Suprapubic skin (tissue), 4 donors: ENCODE results near the gene P2RY12. TPM values are rescaled to one million over a fixed set of nuclear protein-coding genes. Genes with fewer than 3 reads are reported as not detected.

Source experiments
- DNase-seq, 2 donors: peaks; one replicate each; pipeline ENCODE4 v3.0.0-alpha.2; 2019; ENCODE audit warnings: low spot score in 2 of 2
- H3K27ac ChIP-seq: fragments of 200-600 bp; sonication (generic); one replicate; pipeline ENCODE4 v1.5.1; 2019
- H3K27me3 ChIP-seq: fragments of 200-600 bp; sonication (generic); one replicate; pipeline ENCODE4 v1.5.1; 2019
- H3K36me3 ChIP-seq: fragments of 200-600 bp; sonication (generic); one replicate; pipeline ENCODE4 v1.5.1; 2019
- H3K4me1 ChIP-seq: fragments of 200-600 bp; sonication (generic); one replicate; pipeline ENCODE4 v1.5.1; 2019
- H3K4me3 ChIP-seq: fragments of 200-600 bp; sonication (generic); one replicate; pipeline ENCODE4 v1.5.1; 2019; ENCODE audit warnings: mild to moderate bottlenecking
- H3K9me3 ChIP-seq: fragments of 200-600 bp; sonication (generic); one replicate; pipeline ENCODE4 v1.5.1; 2019
- EP300 ChIP-seq: sonication (generic); formaldehyde crosslinking; IDR thresholded peaks from one replicate; pipeline ENCODE4 v1.6.1; 2017; ENCODE audit warnings: antibody characterized with exemption
- POLR2A ChIP-seq, 2 donors: fragments of 450-650 bp; IDR thresholded peaks; one replicate each; pipeline ENCODE4 v1.6.1; 2017; ENCODE audit warnings: antibody characterized with exemption in 2 of 2, mild to moderate bottlenecking in 2 of 2, moderate library complexity in 2 of 2
- POLR2AphosphoS5 ChIP-seq, 3 donors: sonication (generic); formaldehyde crosslinking; IDR thresholded peaks; one replicate each; pipeline ENCODE4 v1.6.1; 2017; ENCODE audit warnings: antibody characterized with exemption in 3 of 3
- whole genome bisulfite sequencing: methylation state at CpG from one replicate; pipeline ENCODE4 v1.1.5; 2018; 5-methylcytosine and 5-hydroxymethylcytosine counted together
- total RNA-seq, 4 donors: library from RNA; depleted of rRNA; stranded (reverse); fragments of >200 nt; gene quantifications; one replicate each; pipeline ENCODE4 v1.1.0, GENCODE V29; 2016
- TF ChIP-seq, protein P1 (sequence below), 2 donors: fragments of 200-600 bp in 1 of 2; fragments of 450-650 bp in 1 of 2; sonication (generic) in 1 of 2; IDR thresholded peaks; one replicate each; pipeline ENCODE4 v1.5.1; 2016 to 2019; ENCODE audit warnings: antibody characterized with exemption in 2 of 2, mild to moderate bottlenecking in 1 of 2, moderate library complexity in 1 of 2

Gene P2RY12
- total RNA-seq, 4 donors from 2014 or later, result 1.2 TPM; not detected in 3

DNA sequence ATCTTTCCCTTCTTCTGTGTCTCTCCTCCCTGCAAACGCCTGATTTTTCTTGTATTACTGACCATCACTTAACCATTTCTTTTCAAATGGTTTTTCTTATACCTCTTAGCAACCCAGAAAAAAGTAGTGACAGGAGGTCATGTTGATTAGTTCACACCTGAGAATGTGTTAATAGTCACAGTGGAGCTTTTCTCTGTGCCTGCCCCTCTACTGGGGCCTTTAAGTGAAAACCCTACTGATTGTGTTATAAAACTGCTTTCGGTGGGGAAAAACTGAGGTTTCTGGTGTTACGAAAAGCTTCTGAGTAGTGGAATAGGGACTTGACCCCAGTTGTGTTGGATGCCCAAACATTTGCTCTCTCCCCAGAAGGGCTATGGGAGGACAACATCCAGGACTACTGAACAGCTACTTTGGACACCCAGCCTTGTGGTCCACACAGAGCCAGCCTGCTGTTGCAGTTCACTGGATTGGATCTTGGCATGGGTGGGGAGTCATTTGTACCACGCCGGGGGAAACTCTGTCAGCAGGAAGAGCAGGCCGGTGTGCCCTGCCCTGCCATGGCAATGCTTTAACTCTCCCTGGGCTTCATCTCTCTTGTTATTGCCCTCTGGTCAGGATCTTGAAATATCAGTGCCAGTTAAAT, 78.3 kb downstream of the P2RY12 start:
- no peaks in the 10 kb centered on the region for H3K27me3 ChIP-seq
- H3K9me3 ChIP-seq, result no peaks in the 10 kb centered on the region
- peaks cover 49% of the 10 kb centered on the region for H3K4me1 ChIP-seq
- 73% methylated on average over 6 of the region's 6 CpGs for WGBS
- no peak overlapping the region for H3K4me3 ChIP-seq
- H3K27ac ChIP-seq, result peak overlapping the region; percentile 84
- no peak for TF ChIP-seq POLR2A (IDR thresholded peaks at IDR 0.05)
- TF ChIP-seq, protein P1, sequence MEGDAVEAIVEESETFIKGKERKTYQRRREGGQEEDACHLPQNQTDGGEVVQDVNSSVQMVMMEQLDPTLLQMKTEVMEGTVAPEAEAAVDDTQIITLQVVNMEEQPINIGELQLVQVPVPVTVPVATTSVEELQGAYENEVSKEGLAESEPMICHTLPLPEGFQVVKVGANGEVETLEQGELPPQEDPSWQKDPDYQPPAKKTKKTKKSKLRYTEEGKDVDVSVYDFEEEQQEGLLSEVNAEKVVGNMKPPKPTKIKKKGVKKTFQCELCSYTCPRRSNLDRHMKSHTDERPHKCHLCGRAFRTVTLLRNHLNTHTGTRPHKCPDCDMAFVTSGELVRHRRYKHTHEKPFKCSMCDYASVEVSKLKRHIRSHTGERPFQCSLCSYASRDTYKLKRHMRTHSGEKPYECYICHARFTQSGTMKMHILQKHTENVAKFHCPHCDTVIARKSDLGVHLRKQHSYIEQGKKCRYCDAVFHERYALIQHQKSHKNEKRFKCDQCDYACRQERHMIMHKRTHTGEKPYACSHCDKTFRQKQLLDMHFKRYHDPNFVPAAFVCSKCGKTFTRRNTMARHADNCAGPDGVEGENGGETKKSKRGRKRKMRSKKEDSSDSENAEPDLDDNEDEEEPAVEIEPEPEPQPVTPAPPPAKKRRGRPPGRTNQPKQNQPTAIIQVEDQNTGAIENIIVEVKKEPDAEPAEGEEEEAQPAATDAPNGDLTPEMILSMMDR (IDR thresholded peaks at IDR 0.05), result no peak
- no peak for TF ChIP-seq EP300
- no peak for TF ChIP-seq POLR2AphosphoS5 (IDR thresholded peaks at IDR 0.05)
- H3K36me3 ChIP-seq, result no peaks in the 10 kb centered on the region
- DNase-seq, result no peak

DNA sequence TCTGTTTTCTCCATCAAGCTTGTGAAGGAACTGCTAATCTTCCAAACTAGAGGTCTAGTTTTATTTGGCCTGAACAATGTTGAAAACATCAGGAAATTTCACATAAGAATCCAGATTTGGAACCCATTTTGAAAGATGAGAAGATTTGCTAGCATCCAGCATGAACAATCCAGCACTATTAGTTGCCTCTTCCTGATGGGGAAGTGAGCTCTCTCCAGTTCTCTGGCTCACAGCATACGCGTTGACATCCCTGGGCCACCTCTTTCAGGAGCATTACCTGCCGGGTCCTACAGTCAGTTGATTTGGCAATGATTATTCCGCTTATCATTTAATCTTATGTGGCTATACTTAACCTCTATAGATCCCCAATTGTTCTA, 78.8 kb downstream of the P2RY12 start:
- no peak overlapping the region for H3K4me3 ChIP-seq
- no peaks in the 10 kb centered on the region for H3K36me3 ChIP-seq
- H3K9me3 ChIP-seq, result no peaks in the 10 kb centered on the region
- DNase-seq, result no peak
- WGBS, result 71% methylated on average over 4 of the region's 4 CpGs
- peak overlapping the region; percentile 84 for H3K27ac ChIP-seq
- peaks cover 49% of the 10 kb centered on the region for H3K4me1 ChIP-seq
- no peak for TF ChIP-seq EP300
- TF ChIP-seq, protein P1 (IDR thresholded peaks at IDR 0.05), result no peak
- H3K27me3 ChIP-seq, result no peaks in the 10 kb centered on the region

DNA sequence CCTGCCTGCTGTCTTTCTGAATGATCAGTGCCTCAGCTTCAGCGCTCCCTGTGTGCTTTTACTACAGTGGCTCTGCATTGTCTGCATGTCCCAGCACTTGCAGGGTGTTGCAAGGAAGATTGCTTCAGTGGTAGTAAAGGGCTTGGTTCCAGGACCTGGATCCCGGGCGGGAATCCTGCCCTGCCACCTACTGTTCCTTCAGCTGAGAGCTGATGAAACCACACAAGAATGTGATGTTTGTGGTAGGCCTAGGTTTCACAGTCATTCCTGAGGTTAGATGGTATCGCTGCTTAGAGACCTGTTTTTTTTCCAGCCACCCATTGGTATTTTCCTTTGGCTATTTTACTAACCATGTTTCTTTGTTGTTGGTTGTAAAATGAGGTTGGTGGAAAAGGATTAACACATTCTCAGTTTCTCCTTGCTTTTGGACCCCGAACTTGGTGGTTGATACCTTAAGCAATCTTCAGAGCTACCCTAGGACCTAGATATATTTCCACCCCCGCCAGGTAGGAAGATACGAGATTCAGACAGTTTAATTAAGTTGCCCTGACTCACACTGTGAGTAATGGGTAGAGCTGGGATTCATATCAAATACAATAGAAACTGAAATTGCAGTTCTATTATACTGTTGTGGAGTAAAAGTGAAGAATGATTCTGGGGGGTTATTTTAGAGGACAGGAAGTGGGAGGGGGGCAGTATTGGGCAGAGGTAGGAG, 79.3 kb downstream of the P2RY12 start:
- peak in 2 of 3 donors; percentile 35 to 78 for TF ChIP-seq POLR2AphosphoS5 (IDR thresholded peaks at IDR 0.05)
- TF ChIP-seq, protein P1 (IDR thresholded peaks at IDR 0.05), result peak in 1 of 2 donors; percentile 28
- no peak for TF ChIP-seq EP300
- H3K36me3 ChIP-seq, result no peaks in the 10 kb centered on the region
- peak in 1 of 2 donors; percentile 85 for DNase-seq
- WGBS, result 37% methylated on average over 7 of the region's 7 CpGs
- no peaks in the 10 kb centered on the region for H3K9me3 ChIP-seq
- H3K4me3 ChIP-seq, result no peak overlapping the region
- no peaks in the 10 kb centered on the region for H3K27me3 ChIP-seq
- peak overlapping the region; percentile 84 for H3K27ac ChIP-seq
- H3K4me1 ChIP-seq, result peaks cover 49% of the 10 kb centered on the region

DNA sequence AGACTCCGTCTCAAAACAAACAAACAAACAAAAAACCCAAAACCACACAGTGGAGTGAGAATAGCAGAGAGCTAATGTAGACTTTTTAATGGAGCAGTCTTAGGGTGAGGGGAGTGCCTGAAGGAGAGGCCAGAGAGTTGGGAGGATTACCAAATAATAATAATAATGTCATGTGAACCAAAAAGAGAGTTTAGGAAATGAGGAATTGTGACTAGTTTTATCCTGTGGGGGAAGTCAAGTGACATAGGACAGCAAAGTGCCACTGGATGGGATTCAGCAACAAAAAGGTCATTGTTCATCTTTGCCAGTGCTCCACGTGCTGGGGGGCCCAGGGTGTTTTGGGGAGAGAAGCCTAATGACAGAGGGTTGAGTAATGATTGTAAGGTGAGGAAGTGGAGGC, 80.8 kb downstream of the P2RY12 start:
- peak overlapping the region; percentile 84 for H3K27ac ChIP-seq
- no peaks in the 10 kb centered on the region for H3K27me3 ChIP-seq
- TF ChIP-seq, protein P1 (IDR thresholded peaks at IDR 0.05), result no peak
- no peak for TF ChIP-seq POLR2AphosphoS5 (IDR thresholded peaks at IDR 0.05)
- no peak for TF ChIP-seq POLR2A (IDR thresholded peaks at IDR 0.05)
- TF ChIP-seq EP300, result no peak
- no peak overlapping the region for H3K4me3 ChIP-seq
- no peaks in the 10 kb centered on the region for H3K36me3 ChIP-seq
- WGBS, result 72% methylated on average over 2 of the region's 2 CpGs
- H3K4me1 ChIP-seq, result peaks cover 48% of the 10 kb centered on the region
- no peaks in the 10 kb centered on the region for H3K9me3 ChIP-seq
- no peak for DNase-seq

DNA sequence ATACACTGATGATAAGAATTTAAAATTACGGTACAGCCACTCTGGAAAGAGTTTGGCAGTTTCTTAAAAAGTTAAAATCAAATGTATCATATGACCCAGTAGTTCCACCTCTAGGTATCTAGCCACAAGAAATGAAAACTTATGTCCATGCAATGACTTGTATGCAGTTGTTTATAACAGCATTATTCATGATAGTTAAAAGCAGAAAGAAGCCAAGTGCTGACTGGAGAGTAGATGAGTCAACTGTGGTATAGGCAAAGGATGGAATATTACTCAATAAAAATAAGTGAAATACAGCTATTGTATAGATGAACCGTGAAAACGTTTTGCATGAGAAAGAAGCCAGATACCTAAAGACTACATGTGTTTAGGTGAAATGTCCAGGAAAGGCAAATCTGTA, 82.8 kb downstream of the P2RY12 start:
- no peaks in the 10 kb centered on the region for H3K36me3 ChIP-seq
- DNase-seq, result no peak
- no peaks in the 10 kb centered on the region for H3K27me3 ChIP-seq
- H3K9me3 ChIP-seq, result no peaks in the 10 kb centered on the region
- 58% methylated on average over 3 of the region's 3 CpGs for WGBS
- no peak overlapping the region for H3K27ac ChIP-seq
- no peak overlapping the region for H3K4me3 ChIP-seq
- H3K4me1 ChIP-seq, result peaks cover 32% of the 10 kb centered on the region
- TF ChIP-seq, protein P1 (IDR thresholded peaks at IDR 0.05), result no peak
